Gastroesophageal sphincter (tissue), 4 donors: Measurements from ENCODE around the gene SMTNL1. TPM values are rescaled to one million over a fixed set of nuclear protein-coding genes. Genes with fewer than 3 reads are reported as not detected.

Experiments used
- ATAC-seq: fragments of 150-250 bp; one replicate; pipeline ENCODE4 v1.9.1; 2016; ENCODE audit warnings: mild to moderate bottlenecking, moderate library complexity
- H3K27ac ChIP-seq, 4 donors: fragments of 200-600 bp; sonication (generic) in 3 of 4; 1 replicate in 3 of 4; 2 replicates in 1 of 4; pipeline ENCODE4 v1.5.1; 2016 to 2019
- H3K27me3 ChIP-seq: fragments of 200-600 bp; sonication (generic); one replicate; pipeline ENCODE4 v1.5.1; 2019
- H3K36me3 ChIP-seq, 2 donors: fragments of 200-600 bp; sonication (generic); one replicate each; pipeline ENCODE4 v1.5.1; 2019; ENCODE audit warnings: control low read depth in 1 of 2
- H3K4me1 ChIP-seq, 3 donors: fragments of 200-600 bp; sonication (generic); 1 replicate in 2 of 3; 2 replicates in 1 of 3; pipeline ENCODE4 v1.5.1; 2016 to 2019; ENCODE audit warnings: control low read depth in 2 of 3
- H3K4me3 ChIP-seq, 2 donors: fragments of 200-600 bp; sonication (generic); one replicate each; pipeline ENCODE4 v1.5.1; 2019; ENCODE audit warnings: mild to moderate bottlenecking in 1 of 2, moderate library complexity in 1 of 2
- H3K9me3 ChIP-seq, 3 donors: fragments of 200-600 bp; sonication (generic); one replicate each; pipeline ENCODE4 v1.5.1; 2017 to 2019; ENCODE audit warnings: control low read depth in 2 of 3
- EP300 ChIP-seq: sonication (generic); formaldehyde crosslinking; IDR thresholded peaks from one replicate; pipeline ENCODE4 v1.6.1; 2017; ENCODE audit warnings: antibody characterized with exemption, mild to moderate bottlenecking
- POLR2A ChIP-seq, 2 donors: fragments of 450-650 bp; IDR thresholded peaks; one replicate each; pipeline ENCODE4 v1.6.1; 2017; ENCODE audit warnings: antibody characterized with exemption in 2 of 2, mild to moderate bottlenecking in 2 of 2, moderate library complexity in 1 of 2
- POLR2AphosphoS5 ChIP-seq: sonication (generic); formaldehyde crosslinking; IDR thresholded peaks from one replicate; pipeline ENCODE4 v1.6.1; 2017; ENCODE audit warnings: antibody characterized with exemption
- WGBS, 2 donors: methylation state at CpG; one replicate each; pipeline ENCODE4 v1.1.5; 2018; ENCODE audit warnings: low coverage in 1 of 2; 5-methylcytosine and 5-hydroxymethylcytosine counted together
- total RNA-seq, 4 donors: library from RNA; depleted of rRNA; stranded (reverse); fragments of >200 nt; gene quantifications; one replicate each; pipeline ENCODE4 v1.1.0, GENCODE V29; 2016
- TF ChIP-seq, protein P1 (sequence below), 4 experiments: fragments of 200-600 bp in 2 of 4; fragments of 450-650 bp in 2 of 4; sonication (generic) in 1 of 4; IDR thresholded peaks; one replicate each; pipeline ENCODE4 v1.5.1; 2017 to 2019; ENCODE audit warnings: antibody characterized with exemption in 4 of 4, mild to moderate bottlenecking in 2 of 4, moderate library complexity in 2 of 4

The SMTNL1 gene
- total RNA-seq, 4 donors from 2014 or later = not detected

GRCh38 chr11:57547854-57548377, 10.5 kb downstream of the SMTNL1 start:
- TF ChIP-seq, protein P1, sequence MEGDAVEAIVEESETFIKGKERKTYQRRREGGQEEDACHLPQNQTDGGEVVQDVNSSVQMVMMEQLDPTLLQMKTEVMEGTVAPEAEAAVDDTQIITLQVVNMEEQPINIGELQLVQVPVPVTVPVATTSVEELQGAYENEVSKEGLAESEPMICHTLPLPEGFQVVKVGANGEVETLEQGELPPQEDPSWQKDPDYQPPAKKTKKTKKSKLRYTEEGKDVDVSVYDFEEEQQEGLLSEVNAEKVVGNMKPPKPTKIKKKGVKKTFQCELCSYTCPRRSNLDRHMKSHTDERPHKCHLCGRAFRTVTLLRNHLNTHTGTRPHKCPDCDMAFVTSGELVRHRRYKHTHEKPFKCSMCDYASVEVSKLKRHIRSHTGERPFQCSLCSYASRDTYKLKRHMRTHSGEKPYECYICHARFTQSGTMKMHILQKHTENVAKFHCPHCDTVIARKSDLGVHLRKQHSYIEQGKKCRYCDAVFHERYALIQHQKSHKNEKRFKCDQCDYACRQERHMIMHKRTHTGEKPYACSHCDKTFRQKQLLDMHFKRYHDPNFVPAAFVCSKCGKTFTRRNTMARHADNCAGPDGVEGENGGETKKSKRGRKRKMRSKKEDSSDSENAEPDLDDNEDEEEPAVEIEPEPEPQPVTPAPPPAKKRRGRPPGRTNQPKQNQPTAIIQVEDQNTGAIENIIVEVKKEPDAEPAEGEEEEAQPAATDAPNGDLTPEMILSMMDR (IDR thresholded peaks at IDR 0.05) = no peak
- TF ChIP-seq EP300 = no peak
- no peaks in the 10 kb centered on the region for H3K9me3 ChIP-seq
- no peak for ATAC-seq
- H3K4me3 ChIP-seq = no peak overlapping the region
- H3K27ac ChIP-seq = no peak overlapping the region
- peaks cover 0 to 55% of the 10 kb centered on the region in 2 donors for H3K36me3 ChIP-seq
- 71% methylated on average over 1 of the region's 6 CpGs; no CpG with 5 or more reads in 1 of the 2 donors for WGBS, 2 donors
- no peaks in the 10 kb centered on the region for H3K27me3 ChIP-seq
- no peaks in the 10 kb centered on the region for H3K4me1 ChIP-seq

DNA sequence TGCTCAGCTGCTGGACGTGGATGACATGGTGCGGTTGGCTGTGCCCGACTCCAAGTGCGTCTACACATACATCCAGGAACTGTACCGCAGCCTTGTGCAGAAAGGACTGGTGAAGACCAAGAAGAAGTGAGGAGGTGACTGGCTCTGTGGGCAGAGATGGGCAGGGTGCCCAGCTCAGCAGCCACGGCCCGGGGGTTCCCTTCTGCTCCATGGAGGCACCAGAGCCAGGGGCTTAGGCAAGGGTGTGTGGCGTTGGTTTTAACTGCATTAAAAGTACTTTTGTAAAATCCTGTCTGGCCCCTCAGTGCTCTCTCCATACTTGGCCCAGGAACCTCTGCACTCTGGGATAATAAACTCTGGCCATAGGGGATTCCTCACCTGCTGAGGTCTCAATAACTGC, 12.6 kb downstream of the SMTNL1 start:
- no peaks in the 10 kb centered on the region for H3K4me1 ChIP-seq
- H3K9me3 ChIP-seq = no peaks in the 10 kb centered on the region
- peaks cover 0 to 76% of the 10 kb centered on the region in 2 donors for H3K36me3 ChIP-seq
- no peak overlapping the region for H3K27ac ChIP-seq
- H3K27me3 ChIP-seq = no peaks in the 10 kb centered on the region
- 40% methylated on average over 2 of the region's 8 CpGs; no CpG with 5 or more reads in 1 of the 2 donors for WGBS, 2 donors
- ATAC-seq = no peak
- H3K4me3 ChIP-seq = no peak overlapping the region
- TF ChIP-seq POLR2A (IDR thresholded peaks at IDR 0.05) (no peak), EP300 (no peak), POLR2AphosphoS5 (no peak)
- TF ChIP-seq, protein P1 (IDR thresholded peaks at IDR 0.05) = no peak

GRCh38 chr11:57551941-57552340, 14.5 kb downstream of the SMTNL1 start:
- Histone ChIP-seq H3K4me1 (no peaks in the 10 kb centered on the region), H3K27me3 (no peaks in the 10 kb centered on the region), H3K36me3 (peaks cover 0 to 96% of the 10 kb centered on the region in 2 donors), H3K9me3 (no peaks in the 10 kb centered on the region), H3K4me3 (no peak overlapping the region), H3K27ac (no peak overlapping the region)
- TF ChIP-seq, protein P1 (IDR thresholded peaks at IDR 0.05) = no peak
- 92% methylated on average over 3 of the region's 4 CpGs; no CpG with 5 or more reads in 1 of the 2 donors for WGBS, 2 donors
- no peak for ATAC-seq

- Histone ChIP-seq H3K27ac (no peak overlapping the region), H3K4me1 (no peaks in the 10 kb centered on the region), H3K9me3 (no peaks in the 10 kb centered on the region), H3K4me3 (no peak overlapping the region), H3K27me3 (no peaks in the 10 kb centered on the region), H3K36me3 (peaks cover 0 to 100% of the 10 kb centered on the region in 2 donors)
- TF ChIP-seq POLR2A (IDR thresholded peaks at IDR 0.05) (no peak), EP300 (no peak), POLR2AphosphoS5 (no peak)
- TF ChIP-seq, protein P1 (IDR thresholded peaks at IDR 0.05) = no peak
- no peak for ATAC-seq
- WGBS, 2 donors = 88% methylated on average over 5 of the region's 5 CpGs; no CpG with 5 or more reads in 1 of the 2 donors
Observed at GRCh38 chr11:57552479-57552878, 15.1 kb downstream of the SMTNL1 start.

- TF ChIP-seq POLR2A (IDR thresholded peaks at IDR 0.05) (no peak), EP300 (no peak), POLR2AphosphoS5 (no peak)
- TF ChIP-seq, protein P1 (IDR thresholded peaks at IDR 0.05) = no peak
- Histone ChIP-seq H3K36me3 (peaks cover 0 to 98% of the 10 kb centered on the region in 2 donors), H3K4me3 (no peak overlapping the region), H3K9me3 (no peaks in the 10 kb centered on the region), H3K4me1 (no peaks in the 10 kb centered on the region), H3K27ac (no peak overlapping the region), H3K27me3 (no peaks in the 10 kb centered on the region)
- no peak for ATAC-seq
- WGBS, 2 donors = 82 to 88% methylated on average over 1 to 2 of the region's 2 CpGs
Observed at GRCh38 chr11:57555393-57555792, 18.0 kb downstream of the SMTNL1 start.
